GM12878 (cell line): Measurements from ENCODE around the gene CCN5. TPM values are rescaled to one million over a fixed set of nuclear protein-coding genes. Genes with fewer than 3 reads are reported as not detected.
A peak's percentile ranks its signal among the peaks of the same experiment; 100 is the strongest.

ENCODE experiments used
- ATAC-seq: fragments of 200-7000 bp; cut with Tn5 transposase; 3 replicates; pipeline ENCODE4 v1.9.1; 2020; ENCODE audit warnings: mild to moderate bottlenecking, moderate library complexity
- BruUV-seq: library from RNA; stranded (reverse); fragments of 400-500 nt; replicated peaks from 2 replicates; lab custom pipeline; 2021; lab: Mats Ljungman, UMichigan
- CTCF ChIA-PET: fragments of 300-600 bp; sonication (Branson Sonifier 250); formaldehyde crosslinking; extraction: SDS; loops from one replicate; lab custom pipeline; 2021; ENCODE audit warnings: inconsistent platforms; lab: Yijun Ruan, JAX
- POLR2A ChIA-PET: fragments of 350-600 bp; formaldehyde crosslinking; extraction: SDS; loops from one replicate; lab custom pipeline; 2021; ENCODE audit warnings: inconsistent platforms; lab: Charles Lee
- RAD21 ChIA-PET: fragments of 300-600 bp; sonication (Branson Sonifier 250); formaldehyde crosslinking; loops from one replicate; lab custom pipeline; 2023; ENCODE audit warnings: antibody characterized with exemption; ENCODE audit not compliant: unreplicated experiment; lab: Charles Lee
- SMC1A ChIA-PET: fragments of 300-600 bp; sonication (Branson Sonifier 250); formaldehyde crosslinking; loops from one replicate; lab custom pipeline; 2023; ENCODE audit not compliant: unreplicated experiment, uncharacterized antibody; lab: Charles Lee
- DNase-seq: peaks from one replicate; pipeline ENCODE4 v3.0.0-alpha.2; 2011; ENCODE audit warnings: low read depth, low spot score
- FAIRE-seq: peaks from 3 replicates; lab custom pipeline; 2011; peaks lifted over from hg19 to GRCh38; lab: Jason Lieb, UNC
- H2AFZ ChIP-seq: 2 replicates; pipeline ENCODE4 v1.6.0; 2011; ENCODE audit warnings: low read depth, low read length, control low read depth; ENCODE audit not compliant: control insufficient read depth
- H3K27ac ChIP-seq: 2 replicates; pipeline ENCODE4 v1.5.1; 2011; ENCODE audit warnings: control low read depth; ENCODE audit not compliant: control insufficient read depth, insufficient read depth
- H3K27me3 ChIP-seq, 2 experiments: replicated peaks in 1 of 2; 2 replicates each; pipeline versions ENCODE4 v1.6.0 to v1.6.1; 2011; ENCODE audit warnings: low read length in 1 of 2; ENCODE audit not compliant: control insufficient read depth in 2 of 2, insufficient read depth in 2 of 2
- H3K36me3 ChIP-seq, 2 experiments: 2 replicates each; pipeline ENCODE4 v1.5.1; 2011; ENCODE audit warnings: low read length in 1 of 2; ENCODE audit not compliant: control insufficient read depth in 2 of 2, insufficient read depth in 2 of 2
- H3K4me1 ChIP-seq: 2 replicates; pipeline ENCODE4 v1.6.1; 2011; ENCODE audit warnings: mild to moderate bottlenecking, low read length, moderate library complexity, mixed read lengths; ENCODE audit not compliant: control insufficient read depth, insufficient read depth
- H3K4me2 ChIP-seq: 2 replicates; pipeline ENCODE4 v1.6.0; 2011; ENCODE audit warnings: control low read depth; ENCODE audit not compliant: control insufficient read depth, insufficient read depth
- H3K4me3 ChIP-seq: fragments of 200-600 bp; sonication (generic); 2 replicates; pipeline ENCODE4 v1.5.1; 2016
- H3K79me2 ChIP-seq: 2 replicates; pipeline ENCODE4 v1.6.0; 2011; ENCODE audit warnings: low read length; ENCODE audit not compliant: control insufficient read depth, insufficient read depth
- H3K9ac ChIP-seq: 2 replicates; pipeline ENCODE4 v1.8.0; 2011; ENCODE audit warnings: low read length, control low read depth, mixed read lengths; ENCODE audit not compliant: control insufficient read depth, insufficient read depth
- H3K9me3 ChIP-seq: replicated peaks from 3 replicates; pipeline ENCODE4 v1.5.1; 2011; ENCODE audit warnings: mild to moderate bottlenecking, low read length; ENCODE audit not compliant: control insufficient read depth, insufficient read depth
- H4K20me1 ChIP-seq: 2 replicates; pipeline ENCODE4 v1.6.0; 2011; ENCODE audit not compliant: control insufficient read depth, insufficient read depth
- BCL11A ChIP-seq: IDR thresholded peaks from 2 replicates; pipeline ENCODE4 v1.6.1; 2011; ENCODE audit warnings: low read depth, low read length
- CBX5 ChIP-seq: sonication (generic); IDR thresholded peaks from 2 replicates; pipeline ENCODE4 v1.6.1; 2016; ENCODE audit warnings: low read depth, moderate library complexity, mild to moderate bottlenecking, inconsistent platforms
- EED ChIP-seq: sonication (generic); IDR thresholded peaks from 2 replicates; pipeline ENCODE4 v1.6.1; 2016; ENCODE audit warnings: antibody characterized with exemption, low read depth
- IKZF1 ChIP-seq: fragments of 450-650 bp; conservative IDR thresholded peaks from 2 replicates; pipeline ENCODE4 v1.6.1; 2017; ENCODE audit warnings: antibody characterized with exemption, mild to moderate bottlenecking
- IKZF2 ChIP-seq, 2 experiments: fragments of 450-650 bp; IDR thresholded peaks; 2 replicates each; pipeline ENCODE4 v1.6.1; 2017; ENCODE audit warnings: mild to moderate bottlenecking in 2 of 2, moderate library complexity in 2 of 2
- JUNB ChIP-seq: IDR thresholded peaks from 2 replicates; pipeline ENCODE4 v1.6.1; 2016; ENCODE audit warnings: antibody characterized with exemption, mild to moderate bottlenecking
- RUNX3 ChIP-seq: IDR thresholded peaks from 2 replicates; pipeline ENCODE4 v1.6.1; 2012; ENCODE audit warnings: low read length, inconsistent platforms
- SUPT20H ChIP-seq: IDR thresholded peaks from 2 replicates; pipeline ENCODE4 v1.6.1; 2011; ENCODE audit warnings: low read depth, mild to moderate bottlenecking, low read length, moderate library complexity, borderline replicate concordance; ENCODE audit not compliant: control insufficient read depth
- ZNF217 ChIP-seq: fragments of 450-650 bp; IDR thresholded peaks from 2 replicates; pipeline ENCODE4 v1.6.1; 2017; ENCODE audit warnings: antibody characterized with exemption, mild to moderate bottlenecking
- WGBS: methylation state at CpG from one replicate; pipeline ENCODE4 v1.1.6; 2016; ENCODE audit warnings: low lambda C conversion rate; ENCODE audit not compliant: insufficient replicate concordance, insufficient coverage; ENCODE audit errors: missing lambda C conversion rate; 5-methylcytosine and 5-hydroxymethylcytosine counted together
- in situ Hi-C: fragments of 300-500 bp; cut with MboI; formaldehyde crosslinking; loops from 9 replicates; pipeline ENCODE4 v1.14.3; 2018; ENCODE audit warnings: mixed read lengths
- intact Hi-C: fragments of 100-400 bp; cut with micrococcal nuclease; formaldehyde crosslinking; loops from one replicate; pipeline ENCODE4 v1.14.2; 2022; ENCODE audit not compliant: unreplicated experiment
- polyA plus RNA-seq, 11 experiments: library from polyadenylated mRNA; depleted of rRNA in 4 of 11; unstranded in 6 of 11; stranded (reverse) in 5 of 11; fragments of >200 nt; fragmentation: Nextera tagmentation in 4 of 11; fragmentation: Illumina TruSeq in 1 of 11; extraction: Ambion mirVana in 4 of 11; extraction: Trizol in 1 of 11; gene quantifications; 1 replicate in 1 of 11; 2 replicates in 10 of 11; pipeline versions ENCODE4 v1.2.1 to v1.2.3, GENCODE V29; 2011 to 2016; ENCODE audit warnings: inconsistent platforms in 2 of 11, missing spikeins in 2 of 11, low read depth in 1 of 11
- total RNA-seq, 4 experiments: library from RNA; depleted of rRNA in 3 of 4; stranded (reverse); fragments of >200 nt in 3 of 4; fragmentation: Illumina TruSeq in 1 of 4; extraction: Trizol in 1 of 4; gene quantifications; 2 replicates each; pipeline versions ENCODE4 v1.2.1 to v1.2.3, GENCODE V29; 2013 to 2021

CCN5 gene
- total and polyA plus RNA-seq, 10 of the 15 experiments (the other 5 are each of a cell fraction or from before 2014, with no cell fraction given) = 0.14 to 0.15 TPM; not detected in 8

GRCh38 chr20:44695295-44695673 is 19.9 kb upstream of the CCN5 start:
- FAIRE-seq = no peak
- in situ Hi-C loops = no loop called here

GRCh38 chr20:44695674-44696300 is 19.4 kb upstream of the CCN5 start:
- in situ Hi-C loops (no loop called here), intact Hi-C loops (no loop called here)
- FAIRE-seq = peak; percentile 13
- H3K27me3 ChIP-seq = no peaks in the 10 kb centered on the region; a peak in 1 of 4 replicates
- no TSS peak for BruUV-seq
- peak; percentile 65 for ATAC-seq
- TF ChIP-seq IKZF1 (0 out of 2 replicates have a peak, but pooled peaks have one; percentile 17), BCL11A (no peak), SUPT20H (0 out of 2 replicates have a peak, but pooled peaks have one; percentile 17), JUNB (peak; percentile 99), EED (peak; percentile 68), ZNF217 (no peak), IKZF2 (IDR thresholded peaks at IDR 0.05) (peak; percentile 60 to 68; a peak in 3 of 4 replicates)
- H4K20me1 ChIP-seq = no peaks in the 10 kb centered on the region
- SMC1A ChIA-PET = interaction anchor here (1.2 kb wide), 1 partner anchor 11 kb away, joined by 5 read pairs; no protein-coding TSS in a partner anchor
- CTCF ChIA-PET = interaction anchor here (2.0 to 2.7 kb wide), 2 partner anchors 10 to 37 kb away, joined by 5 to 11 read pairs; no protein-coding TSS in a partner anchor
- peaks cover 25% of the 10 kb centered on the region for H3K4me1 ChIP-seq
- no peaks in the 10 kb centered on the region for H3K36me3 ChIP-seq
- DNase-seq = no peak
- RAD21 ChIA-PET = no interaction called here
- H3K79me2 ChIP-seq = no peaks in the 10 kb centered on the region
- peak overlapping the region; percentile 15 for H2AFZ ChIP-seq
- peak overlapping the region; percentile 46; the same call in 1 of the 2 replicates for H3K27ac ChIP-seq
- H3K4me2 ChIP-seq = peak overlapping the region; percentile 31
- H3K9ac ChIP-seq = no peak overlapping the region
- no peaks in the 10 kb centered on the region; the same call in 2 of the 3 replicates for H3K9me3 ChIP-seq
- 0 out of 2 replicates have a peak overlapping the region, but pooled peaks have one; percentile 4 for H3K4me3 ChIP-seq
- POLR2A ChIA-PET = interaction anchor here (0.6 kb wide), 1 partner anchor 18 kb away, joined by 3 read pairs; no protein-coding TSS in a partner anchor

More at GRCh38 chr20:44695295-44695673, 19.9 kb upstream of the CCN5 start:
- Histone ChIP-seq H3K27ac (no peak overlapping the region), H3K9me3 (no peaks in the 10 kb centered on the region; the same call in 2 of the 3 replicates), H2AFZ (peak overlapping the region; percentile 3; the same call in 1 of the 2 replicates), H3K36me3 (no peaks in the 10 kb centered on the region), H3K79me2 (no peaks in the 10 kb centered on the region), H3K4me3 (0 out of 2 replicates have a peak overlapping the region, but pooled peaks have one; percentile 4), H3K4me1 (peaks cover 25% of the 10 kb centered on the region), H3K27me3 (no peaks in the 10 kb centered on the region), H3K4me2 (peak overlapping the region; percentile 31), H3K9ac (no peak overlapping the region), H4K20me1 (no peaks in the 10 kb centered on the region)
- RAD21 ChIA-PET = no interaction called here
- 0% methylated on average over 2 of the region's 2 CpGs for WGBS
- POLR2A ChIA-PET = no interaction called here
- ATAC-seq (peak; percentile 62), DNase-seq (no peak)
- no TSS peak for BruUV-seq
- TF ChIP-seq CBX5 = no peak
- TF ChIP-seq RUNX3 = peak; percentile 43
- intact Hi-C loops = no loop called here
- SMC1A ChIA-PET = interaction anchor here (0.8 kb wide), 1 partner anchor 9 kb away, joined by 3 read pairs; no protein-coding TSS in a partner anchor
- CTCF ChIA-PET = interaction anchor here (2.7 kb wide), 1 partner anchor 10 kb away, joined by 11 read pairs; no protein-coding TSS in a partner anchor
